Stimulated activated CD4-positive, alpha-beta T cell treated with anti-CD3 and anti-CD28 coated beads, Interleukin-4, amount 100 ng/mL, for 24 hours (primary cell): ENCODE measurements around the gene EHMT1.
"Not testable (repeated sequence)": the region's sequence is repeated elsewhere in the genome, so short reads cannot be mapped to it uniquely, and the experiment has no call there.

Experiments used
- DNase-seq: peaks from one replicate; pipeline ENCODE4 v3.0.0-alpha.2; 2020

Gene EHMT1

GRCh38 chr9:137878146-137878941 is 259.5 kb downstream of the EHMT1 start:
- DNase-seq, result no peak

GRCh38 chr9:137879052-137879451 is 260.2 kb downstream of the EHMT1 start:
- DNase-seq, result no peak

GRCh38 chr9:137879566-137880150 is 260.9 kb downstream of the EHMT1 start:
- no peak for DNase-seq

GRCh38 chr9:137880160-137880975 is 261.6 kb downstream of the EHMT1 start:
- DNase-seq, result no peak

GRCh38 chr9:137880976-137881530 is 262.2 kb downstream of the EHMT1 start:
- DNase-seq, result no peak

- no peak for DNase-seq
Observed at GRCh38 chr9:137881591-137882505, 263.0 kb downstream of the EHMT1 start.

- DNase-seq, result no peak
Observed at GRCh38 chr9:137882506-137882821, 263.7 kb downstream of the EHMT1 start.

GRCh38 chr9:137883977-137884376 is 265.2 kb downstream of the EHMT1 start:
- DNase-seq, result not testable (repeated sequence)

- not testable (repeated sequence) for DNase-seq
Observed at GRCh38 chr9:137884547-137884946, 265.7 kb downstream of the EHMT1 start.

GRCh38 chr9:137885121-137885520 is 266.3 kb downstream of the EHMT1 start:
- not testable (repeated sequence) for DNase-seq
